Measurements from ENCODE around the gene C1orf198. TPM values are rescaled to one million over a fixed set of nuclear protein-coding genes. Genes with fewer than 3 reads are reported as not detected.

The C1orf198 gene
- total and polyA plus RNA-seq, 2 of the 8 experiments (the other 6 are each of a cell fraction or from before 2014, with no cell fraction given) = 30.6 to 45.0 TPM

Small RNA genes lying within 50 kb of the gene (small RNA-seq; reads per million reads assigned to genes)
- not detected for gene RN7SL837P (ENCODE audit: insufficient read depth)
- not detected for gene RNA5SP79 (ENCODE audit: insufficient read depth)

Other genes with a start within 250 kb of the C1orf198 start
- gene COG2, start 226.0 kb downstream of the C1orf198 start, total RNA-seq (2021; fragmentation: NEBNext Ultra II Directional; extraction: Animal tissue kit (Norgen Biotek cat#: 25700)) = 33.3 and 36.7 TPM in 2 replicates
- gene COG2, start 226.0 kb downstream of the C1orf198 start, polyA plus RNA-seq (2011; rRNA removed) = 8.0 and 10.3 TPM in 2 replicates
- gene AGT, start 154.4 kb downstream of the C1orf198 start, total RNA-seq (2021; fragmentation: NEBNext Ultra II Directional; extraction: Animal tissue kit (Norgen Biotek cat#: 25700)) = not detected in 2 replicates
- 0.20 and 0.27 TPM in 2 replicates for gene AGT, start 154.4 kb downstream of the C1orf198 start, polyA plus RNA-seq (2011; rRNA removed)
- 0.22 and 0.44 TPM in 2 replicates for gene CAPN9, start 121.1 kb downstream of the C1orf198 start, total RNA-seq (2021; fragmentation: NEBNext Ultra II Directional; extraction: Animal tissue kit (Norgen Biotek cat#: 25700))
- gene CAPN9, start 121.1 kb downstream of the C1orf198 start, polyA plus RNA-seq (2011; rRNA removed) = 0.46 and 0.76 TPM in 2 replicates
- 7.1 and 8.3 TPM in 2 replicates for gene TTC13, start 110.3 kb upstream of the C1orf198 start, total RNA-seq (2021; fragmentation: NEBNext Ultra II Directional; extraction: Animal tissue kit (Norgen Biotek cat#: 25700))
- gene TTC13, start 110.3 kb upstream of the C1orf198 start, polyA plus RNA-seq (2011; rRNA removed) = 2.5 and 3.1 TPM in 2 replicates
- 12.0 and 13.1 TPM in 2 replicates for gene ARV1, start 110.6 kb upstream of the C1orf198 start, total RNA-seq (2021; fragmentation: NEBNext Ultra II Directional; extraction: Animal tissue kit (Norgen Biotek cat#: 25700))
- gene ARV1, start 110.6 kb upstream of the C1orf198 start, polyA plus RNA-seq (2011; rRNA removed) = 6.9 and 13.4 TPM in 2 replicates
- gene FAM89A, start 171.7 kb upstream of the C1orf198 start, total RNA-seq (2021; fragmentation: NEBNext Ultra II Directional; extraction: Animal tissue kit (Norgen Biotek cat#: 25700)) = 2.2 and 2.4 TPM in 2 replicates
- gene FAM89A, start 171.7 kb upstream of the C1orf198 start, polyA plus RNA-seq (2011; rRNA removed) = 1.2 and 2.1 TPM in 2 replicates